ENCODE results near the gene PAK1. TPM values are rescaled to one million over a fixed set of nuclear protein-coding genes. Genes with fewer than 3 reads are reported as not detected.

Gene PAK1
- total and polyA plus RNA-seq, 2 of the 4 experiments (the other 2 are of a cell fraction): 34.3 to 60.6 TPM

DNA sequence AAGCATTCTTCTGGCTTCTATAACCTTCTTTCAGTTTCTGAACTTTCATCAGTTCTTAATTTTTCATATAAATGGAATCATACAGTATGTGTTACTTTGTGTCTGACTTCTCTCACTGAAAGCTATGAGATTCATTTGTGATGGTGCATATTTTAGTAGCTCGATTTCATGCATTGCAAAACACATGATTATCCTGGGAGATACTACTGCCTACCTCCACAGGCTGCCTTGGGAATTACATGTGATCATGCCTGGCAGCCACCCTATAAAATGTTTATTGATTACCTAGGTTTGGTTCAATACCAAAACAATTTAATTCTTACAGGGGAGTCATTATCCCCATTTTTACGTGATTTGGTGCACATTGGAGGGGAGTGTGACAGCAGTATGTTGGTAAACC lies 34.1 kb upstream of the PAK1 start:
- H3K56ac ChIP-seq (ENCODE audit: extremely low read depth, insufficient read depth, low read length): no peak overlapping the region
- DNase-seq (no peak), ATAC-seq (ENCODE audit: low read depth) (no peak)
- H2AFZ ChIP-seq (replicated peaks; ENCODE audit: low read length, poor library complexity): no peak overlapping the region
- no peaks in the 10 kb centered on the region for H3K4me1 ChIP-seq (ENCODE audit: control insufficient read depth, insufficient read depth, low read length)
- no peaks in the 10 kb centered on the region for H3K9me3 ChIP-seq (ENCODE audit: control insufficient read depth, insufficient read depth, low read length)
- no peak overlapping the region for H2BK20ac ChIP-seq (ENCODE audit: low read depth, low read length)
- in situ Hi-C loops (cut with MboI; ENCODE audit: low sequenced_read_pairs) (no loop called here), dilution Hi-C loops (cut with HindIII; ENCODE audit: low sequenced_read_pairs, unreplicated experiment) (no loop called here), intact Hi-C loops (cut with micrococcal nuclease) (no loop called here)
- H3K18ac ChIP-seq (ENCODE audit: low read depth, low read length): no peak overlapping the region
- TF ChIP-seq CHD1 (IDR thresholded peaks at IDR 0.05; ENCODE audit: low read depth, low read length) (no peak), MAFK (IDR thresholded peaks at IDR 0.05; ENCODE audit: low read depth, low read length) (no peak), RCOR1 (IDR thresholded peaks at IDR 0.05; ENCODE audit: insufficient replicate concordance, low read length) (no peak), RAD21 (IDR thresholded peaks at IDR 0.05; ENCODE audit: low read length) (no peak), POLR2A (IDR thresholded peaks at IDR 0.05; ENCODE audit: low read depth, low read length) (no peak), RFX5 (IDR thresholded peaks at IDR 0.05; ENCODE audit: low read depth, low read length) (no peak)
- no CpG with 5 or more reads among the region's 2 CpGs for WGBS, 2 experiments (ENCODE audit: extremely low coverage in 2 of 2, insufficient read length in 1 of 2)
- H3K27ac ChIP-seq (ENCODE audit: insufficient read depth, low read length): no peak overlapping the region
- no peaks in the 10 kb centered on the region for H3K79me1 ChIP-seq (ENCODE audit: low read depth in 1 of 2, low read length in 2 of 2)
- CTCF ChIA-PET: no interaction called here
- no peak overlapping the region for H4K5ac ChIP-seq (ENCODE audit: low read depth, low read length)
- POLR2A ChIA-PET (ENCODE audit: unreplicated experiment): no interaction called here
- H2AK9ac ChIP-seq (replicated peaks; ENCODE audit: low read depth, low read length, poor library complexity): no peak overlapping the region
- no peaks in the 10 kb centered on the region for H4K20me1 ChIP-seq (ENCODE audit: insufficient read depth, low read length)
- H3K4me2 ChIP-seq (ENCODE audit: low read depth, low read length): no peak overlapping the region
- peaks cover 8% of the 10 kb centered on the region for H3K27me3 ChIP-seq (ENCODE audit: control insufficient read depth, insufficient read depth, low read length)
- no peak overlapping the region for H4K8ac ChIP-seq (ENCODE audit: low read depth in 2 of 2, low read length in 2 of 2)
- H2BK15ac ChIP-seq (ENCODE audit: low read depth, low read length): no peak overlapping the region
- BruUV-seq (replicated peaks): no TSS peak
- H3K4me3 ChIP-seq (ENCODE audit: insufficient read depth, low read depth, low read length): no peak overlapping the region
- H3K36me3 ChIP-seq (ENCODE audit: control insufficient read depth, insufficient read depth, low read length): no peaks in the 10 kb centered on the region
- no peak overlapping the region for H3K14ac ChIP-seq (replicated peaks; ENCODE audit: low read depth, low read length)
- no peak overlapping the region for H2BK120ac ChIP-seq (ENCODE audit: low read depth, low read length)
- H4K91ac ChIP-seq (ENCODE audit: insufficient read depth, low read depth, low read length): no peak overlapping the region
- H3K9me1 ChIP-seq (ENCODE audit: insufficient read depth, low read length): no peaks in the 10 kb centered on the region; the same call in 1 of the 2 replicates
- H3K9ac ChIP-seq (ENCODE audit: low read depth, low read length): no peak overlapping the region
- no peak overlapping the region for H3K4ac ChIP-seq (ENCODE audit: low read depth, low read length)
- no peak overlapping the region for H2BK5ac ChIP-seq (ENCODE audit: low read depth, low read length, poor library complexity, severe bottlenecking)
- H3K23ac ChIP-seq (ENCODE audit: low read depth, low read length): no peak overlapping the region
- H2AK5ac ChIP-seq (ENCODE audit: low read depth, low read length): no peak overlapping the region

Measured in IMR-90 (cell line).